Renal cortex interstitium (tissue), 11 donors: ENCODE measurements around the gene KCNK7. TPM values are rescaled to one million over a fixed set of nuclear protein-coding genes. Genes with fewer than 3 reads are reported as not detected.

Source experiments
- DNase-seq, 11 donors: peaks; one replicate each; pipeline ENCODE4 v3.0.0-alpha.2; 2013; ENCODE audit warnings: low read depth in 9 of 11, low spot score in 4 of 11; ENCODE audit errors: extremely low read depth in 1 of 11
- polyA plus RNA-seq, 3 donors: library from polyadenylated mRNA; unstranded; fragments of 120-200 nt; gene quantifications; one replicate each; pipeline ENCODE4 v1.2.1, GENCODE V29; 2013; ENCODE audit not compliant: insufficient read length in 3 of 3

The KCNK7 gene
- polyA plus RNA-seq, 3 donors, result 0.30 to 0.39 (median 0.33) TPM

GRCh38 chr11:65553301-65554001, 42.1 kb downstream of the KCNK7 start:
- no peak for DNase-seq

GRCh38 chr11:65552388-65552951, 43.1 kb downstream of the KCNK7 start:
- no peak for DNase-seq

DNA sequence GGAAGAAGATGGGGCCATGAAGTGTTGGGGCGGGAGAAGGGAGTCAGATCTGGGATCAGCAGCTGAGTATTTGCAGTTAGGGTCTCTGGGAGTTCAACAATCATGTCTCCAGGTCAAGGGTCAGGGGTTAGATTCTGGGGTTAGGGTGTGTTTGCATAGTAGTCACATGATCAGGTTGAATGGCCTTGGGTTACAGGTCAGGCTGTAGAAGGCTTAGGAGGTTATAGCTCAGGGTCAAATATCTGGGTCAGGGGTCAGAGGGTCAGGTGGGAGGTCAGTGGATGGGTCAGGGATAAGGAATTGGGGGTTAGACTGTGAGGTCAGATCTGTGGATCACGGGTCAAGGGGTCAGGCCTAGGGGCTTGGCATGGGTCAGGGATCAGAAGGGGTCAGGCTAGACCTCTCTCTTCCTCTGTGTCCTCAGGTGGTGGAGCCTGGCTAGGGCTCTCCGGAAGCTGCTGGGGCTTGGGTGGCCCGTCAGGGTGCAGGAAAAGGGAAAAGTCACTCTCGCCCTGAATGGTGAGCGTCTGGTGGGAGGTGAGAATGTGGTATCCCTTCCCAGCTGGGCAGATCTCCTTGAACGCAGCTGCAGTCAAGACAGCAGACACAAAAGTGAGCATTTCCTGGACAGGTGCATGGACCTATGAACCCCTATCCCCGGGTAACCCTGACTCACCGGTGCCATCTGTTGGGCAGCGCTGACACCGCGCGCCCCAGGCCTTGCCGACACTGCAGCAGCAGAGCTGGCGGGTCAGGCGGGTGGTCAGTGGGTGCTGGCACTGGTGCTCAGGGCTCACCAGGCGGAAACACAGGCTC, 43.8 kb downstream of the KCNK7 start:
- no peak for DNase-seq

DNA sequence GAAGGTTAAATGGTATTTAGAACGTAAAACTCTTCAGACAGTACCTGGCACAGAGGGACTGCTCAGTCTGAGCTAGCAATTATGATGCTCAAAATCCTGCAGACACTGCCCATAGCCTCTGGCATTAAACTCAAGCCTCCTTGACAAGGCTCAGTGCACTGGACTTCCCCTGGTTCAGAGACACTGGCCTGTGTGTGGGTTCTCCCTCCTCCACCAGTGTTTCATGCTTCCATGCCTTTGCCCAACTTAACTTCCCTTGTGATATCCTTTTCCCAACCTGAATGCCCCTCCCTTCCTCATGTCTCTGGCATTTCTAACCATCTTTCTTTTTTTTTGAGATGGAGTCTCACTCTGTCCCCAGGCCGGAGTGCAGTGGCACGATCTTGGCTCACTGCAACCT, 46.5 kb downstream of the KCNK7 start:
- no peak for DNase-seq

DNA sequence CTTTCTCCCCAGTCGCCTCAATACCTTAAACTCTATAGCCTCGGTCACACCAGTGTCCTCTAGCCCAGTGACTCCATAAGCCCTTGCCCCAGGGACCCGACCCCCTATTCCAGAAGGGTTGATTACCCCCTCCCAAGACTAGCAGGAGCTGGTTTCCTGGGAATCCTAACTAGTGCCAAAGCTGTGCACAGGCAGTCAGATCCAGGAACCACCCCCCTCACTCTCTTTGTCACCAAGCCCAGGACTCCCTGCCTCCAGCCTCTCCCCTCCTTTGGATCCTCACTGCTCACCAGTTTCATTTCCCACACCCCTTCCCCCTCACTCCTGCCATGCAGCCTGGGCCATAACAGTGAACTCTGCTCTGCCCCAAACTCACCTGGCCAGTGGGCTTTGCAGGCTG, 47.2 kb downstream of the KCNK7 start:
- no peak for DNase-seq

GRCh38 chr11:65547446-65548125, 48.0 kb downstream of the KCNK7 start:
- no peak for DNase-seq

- DNase-seq, result peak in 1 of 11 donors; percentile 46
Observed at GRCh38 chr11:65546217-65546958, 49.2 kb downstream of the KCNK7 start.

DNA sequence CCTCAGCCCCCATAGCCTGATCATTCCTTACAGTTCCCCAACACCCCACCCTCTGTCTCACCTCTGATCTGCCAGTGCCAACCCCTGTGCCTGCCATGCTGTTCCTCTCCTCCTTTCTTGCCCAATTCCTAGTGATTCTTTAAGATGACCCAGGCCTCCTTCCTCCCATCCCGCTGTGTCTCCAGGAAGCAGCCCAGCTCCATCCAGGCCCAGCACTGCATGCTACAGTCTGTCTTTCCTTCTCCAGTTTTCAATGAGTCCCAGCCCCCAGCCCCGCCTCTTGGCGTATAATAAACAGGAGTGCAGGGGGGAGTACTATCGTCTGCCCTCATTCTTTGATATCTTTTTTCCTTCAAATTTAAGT, 49.8 kb downstream of the KCNK7 start:
- no peak for DNase-seq

Other genes with a start within 250 kb of the KCNK7 start
- gene TIGD3, start 241.0 kb downstream of the KCNK7 start, polyA plus RNA-seq, result under 1 TPM; 0.53 to 0.83 (median 0.56) TPM
- gene SLC25A45, start 213.2 kb downstream of the KCNK7 start, polyA plus RNA-seq, result 1 to 10 TPM; 5.5 to 9.2 (median 6.3) TPM
- gene FRMD8, start 209.2 kb downstream of the KCNK7 start, polyA plus RNA-seq, result 10 to 100 TPM; 15.7 to 22.2 (median 21.6) TPM
- gene NEAT1, start 173.0 kb downstream of the KCNK7 start, polyA plus RNA-seq, result 100 to 1,000 TPM; 117 to 471 (median 268) TPM
- gene MALAT1, start 96.8 kb downstream of the KCNK7 start, polyA plus RNA-seq, result 1,000 to 10,000 TPM in 1 of 3 donors, 100 to 1,000 TPM in 2; 717 to 1,341 (median 810) TPM
- gene SCYL1, start 70.7 kb downstream of the KCNK7 start, polyA plus RNA-seq, result 10 to 100 TPM; 58.0 to 77.5 (median 74.1) TPM
- gene LTBP3, start 37.4 kb downstream of the KCNK7 start, polyA plus RNA-seq, result 100 to 1,000 TPM in 2 of 3 donors, 10 to 100 TPM in 1; 93.7 to 181 (median 145) TPM
- 10 to 100 TPM; 35.0 to 59.2 (median 54.7) TPM for gene ZNRD2, start 25.3 kb downstream of the KCNK7 start, polyA plus RNA-seq
- 10 to 100 TPM; 18.0 to 26.2 (median 22.8) TPM for gene FAM89B, start 23.3 kb downstream of the KCNK7 start, polyA plus RNA-seq
- gene EHBP1L1, start 19.7 kb downstream of the KCNK7 start, polyA plus RNA-seq, result 10 to 100 TPM; 13.2 to 21.1 (median 13.4) TPM
- gene MAP3K11, start 18.4 kb upstream of the KCNK7 start, polyA plus RNA-seq, result 10 to 100 TPM; 34.8 to 44.2 (median 41.8) TPM
- gene PCNX3, start 20.0 kb upstream of the KCNK7 start, polyA plus RNA-seq, result 10 to 100 TPM; 24.0 to 37.4 (median 33.3) TPM
- gene SIPA1, start 42.3 kb upstream of the KCNK7 start, polyA plus RNA-seq, result 10 to 100 TPM; 26.2 to 31.8 (median 27.1) TPM
- 10 to 100 TPM; 49.5 to 61.3 (median 55.8) TPM for gene RELA, start 67.1 kb upstream of the KCNK7 start, polyA plus RNA-seq
- 10 to 100 TPM; 66.1 to 73.8 (median 72.0) TPM for gene KAT5, start 116.5 kb upstream of the KCNK7 start, polyA plus RNA-seq
- 10 to 100 TPM; 36.1 to 53.4 (median 42.0) TPM for gene RNASEH2C, start 125.0 kb upstream of the KCNK7 start, polyA plus RNA-seq
- 10 to 100 TPM in 1 of 3 donors, 1 to 10 TPM in 2; 5.7 to 10.3 (median 7.6) TPM for gene AP5B1, start 185.2 kb upstream of the KCNK7 start, polyA plus RNA-seq
- 10 to 100 TPM in 2 of 3 donors, 1 to 10 TPM in 1; 9.6 to 15.0 (median 14.0) TPM for gene OVOL1, start 191.3 kb upstream of the KCNK7 start, polyA plus RNA-seq
- 1 to 10 TPM; 1.4 to 3.7 (median 2.2) TPM for gene SNX32, start 238.2 kb upstream of the KCNK7 start, polyA plus RNA-seq